Left renal pelvis (tissue), 4 donors: ENCODE data around the gene ZIC4. TPM values are rescaled to one million over a fixed set of nuclear protein-coding genes. Genes with fewer than 3 reads are reported as not detected.

Experiments used
- DNase-seq, 4 donors: peaks; one replicate each; pipeline ENCODE4 v3.0.0-alpha.2; 2013; ENCODE audit warnings: low read depth in 4 of 4, low spot score in 3 of 4
- polyA plus RNA-seq, 4 donors: library from polyadenylated mRNA; unstranded; fragments of 120-200 nt; gene quantifications; one replicate each; pipeline ENCODE4 v1.2.1, GENCODE V29; 2013; ENCODE audit not compliant: insufficient read length in 4 of 4

Gene ZIC4
- polyA plus RNA-seq, 4 donors = 0.16 to 0.42 (median 0.26) TPM; not detected in 1

GRCh38 chr3:147407498-147408187, 1.3 kb upstream of the ZIC4 start:
- no peak for DNase-seq

- DNase-seq = no peak
Measured at GRCh38 chr3:147407114-147407497, 763 bp upstream of the ZIC4 start.

- DNase-seq = no peak
Measured at GRCh38 chr3:147405231-147406027, 914 bp downstream of the ZIC4 start.

- DNase-seq = no peak
Measured at GRCh38 chr3:147404800-147405230, 1.5 kb downstream of the ZIC4 start.

- no peak for DNase-seq
Measured at GRCh38 chr3:147404000-147404799, 2.1 kb downstream of the ZIC4 start.

GRCh38 chr3:147403511-147403910, 2.8 kb downstream of the ZIC4 start:
- DNase-seq = no peak

- no peak for DNase-seq
Measured at GRCh38 chr3:147402159-147402558, 4.2 kb downstream of the ZIC4 start.

GRCh38 chr3:147401421-147401820, 4.9 kb downstream of the ZIC4 start:
- DNase-seq = no peak

- DNase-seq = no peak
Measured at GRCh38 chr3:147400999-147401398, 5.3 kb downstream of the ZIC4 start.

- no peak for DNase-seq
Measured at GRCh38 chr3:147400111-147400510, 6.2 kb downstream of the ZIC4 start.

- DNase-seq = no peak
Measured at GRCh38 chr3:147398813-147399534, 7.4 kb downstream of the ZIC4 start.

GRCh38 chr3:147397875-147398812, 8.2 kb downstream of the ZIC4 start:
- no peak for DNase-seq

- DNase-seq = no peak
Measured at GRCh38 chr3:147397155-147397874, 9.0 kb downstream of the ZIC4 start.

GRCh38 chr3:147396712-147397046, 9.7 kb downstream of the ZIC4 start:
- no peak for DNase-seq

GRCh38 chr3:147395899-147396711, 10.2 kb downstream of the ZIC4 start:
- no peak for DNase-seq

- DNase-seq = no peak
Measured at GRCh38 chr3:147394884-147395225, 11.5 kb downstream of the ZIC4 start.

GRCh38 chr3:147393943-147394883, 12.1 kb downstream of the ZIC4 start:
- no peak for DNase-seq
